IPS-20b (cell line): ENCODE results near the gene TSHR.
"Not testable (repeated sequence)": the region's sequence is repeated elsewhere in the genome, so short reads cannot be mapped to it uniquely, and the experiment has no call there.

ENCODE experiments used
- H3K27ac ChIP-seq: one replicate; pipeline ENCODE4 v1.5.1; 2013; ENCODE audit warnings: low read length
- H3K27me3 ChIP-seq: 2 replicates; pipeline ENCODE4 v1.6.1; 2013; ENCODE audit warnings: mild to moderate bottlenecking, low read length, inconsistent platforms; ENCODE audit not compliant: insufficient read depth
- H3K36me3 ChIP-seq: 2 replicates; pipeline ENCODE4 v1.6.1; 2013; ENCODE audit warnings: low read depth, mild to moderate bottlenecking, inconsistent platforms, low read length, moderate library complexity; ENCODE audit not compliant: insufficient read depth
- H3K4me1 ChIP-seq: 2 replicates; pipeline ENCODE4 v1.6.1; 2013; ENCODE audit warnings: mild to moderate bottlenecking, control low read depth, inconsistent platforms, low read length, moderate library complexity; ENCODE audit not compliant: insufficient read depth
- H3K4me3 ChIP-seq: 2 replicates; pipeline ENCODE4 v1.5.1; 2013; ENCODE audit warnings: mild to moderate bottlenecking, low read length, inconsistent platforms
- H3K9ac ChIP-seq: 2 replicates; pipeline ENCODE4 v1.6.1; 2013; ENCODE audit warnings: low read depth, mild to moderate bottlenecking, inconsistent platforms, low read length, moderate library complexity
- H3K9me3 ChIP-seq: 2 replicates; pipeline ENCODE4 v1.6.1; 2013; ENCODE audit warnings: mild to moderate bottlenecking, low read depth, low read length, inconsistent platforms; ENCODE audit not compliant: insufficient read depth

Gene TSHR

DNA sequence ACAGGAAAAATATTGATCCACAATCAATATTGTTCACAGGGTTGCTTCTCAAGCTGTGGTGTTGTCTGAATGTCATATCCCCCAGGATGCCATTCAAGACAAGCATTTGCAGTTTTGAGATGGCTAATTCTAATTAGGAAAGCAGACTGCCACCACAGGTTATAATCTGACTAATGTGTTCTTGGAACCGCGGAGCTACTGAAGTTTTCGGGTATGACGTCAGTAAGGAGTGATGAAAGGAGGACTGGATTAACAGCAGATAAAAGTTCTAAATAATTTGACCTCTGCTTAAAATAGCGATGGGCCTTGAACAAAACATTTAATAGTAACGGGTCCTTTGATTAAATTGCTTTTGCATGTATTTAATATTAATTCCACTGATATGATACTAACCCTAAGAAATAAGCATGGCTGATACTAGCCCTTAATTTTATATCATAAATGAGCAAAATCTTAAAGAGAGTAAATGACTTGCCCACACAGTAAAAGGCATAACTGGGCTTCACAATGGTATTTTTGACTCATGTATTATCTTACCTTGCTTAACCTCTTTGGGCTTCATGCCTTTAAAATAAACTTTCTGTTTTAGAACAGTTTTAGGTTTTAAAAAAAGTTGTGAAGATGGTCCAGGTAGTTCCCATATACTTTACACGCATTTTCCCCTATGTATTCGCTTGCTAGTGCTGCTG, 50.3 kb downstream of the TSHR start:
- no peaks in the 10 kb centered on the region for H3K4me1 ChIP-seq
- H3K9ac ChIP-seq: no peak overlapping the region
- no peak overlapping the region for H3K27ac ChIP-seq
- H3K9me3 ChIP-seq: no peaks in the 10 kb centered on the region
- H3K27me3 ChIP-seq: no peaks in the 10 kb centered on the region
- H3K36me3 ChIP-seq: no peaks in the 10 kb centered on the region
- H3K4me3 ChIP-seq: no peak overlapping the region

DNA sequence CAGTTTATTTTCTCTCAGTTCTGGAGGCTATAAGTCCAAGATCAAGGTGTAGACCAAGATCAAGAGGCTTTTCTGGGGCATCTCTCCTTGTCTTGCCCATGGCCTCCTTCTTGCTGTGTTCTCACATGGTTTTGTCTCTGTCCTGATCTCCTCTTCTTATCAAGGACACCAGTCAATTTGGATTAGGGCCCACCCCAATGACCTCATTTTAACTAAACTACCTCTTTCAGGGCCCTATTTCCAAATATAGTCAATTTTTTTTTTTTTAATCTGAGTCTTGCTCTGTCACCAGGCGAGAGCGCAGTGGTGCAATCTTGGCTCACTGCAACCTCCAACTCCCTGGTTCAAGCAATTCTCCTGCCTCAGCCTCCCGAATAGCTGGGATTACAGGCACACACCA, 50.8 kb downstream of the TSHR start:
- Histone ChIP-seq H3K27ac (no peak overlapping the region), H3K9me3 (no peaks in the 10 kb centered on the region), H3K4me3 (no peak overlapping the region), H3K27me3 (no peaks in the 10 kb centered on the region), H3K4me1 (no peaks in the 10 kb centered on the region), H3K36me3 (no peaks in the 10 kb centered on the region), H3K9ac (no peak overlapping the region)

DNA sequence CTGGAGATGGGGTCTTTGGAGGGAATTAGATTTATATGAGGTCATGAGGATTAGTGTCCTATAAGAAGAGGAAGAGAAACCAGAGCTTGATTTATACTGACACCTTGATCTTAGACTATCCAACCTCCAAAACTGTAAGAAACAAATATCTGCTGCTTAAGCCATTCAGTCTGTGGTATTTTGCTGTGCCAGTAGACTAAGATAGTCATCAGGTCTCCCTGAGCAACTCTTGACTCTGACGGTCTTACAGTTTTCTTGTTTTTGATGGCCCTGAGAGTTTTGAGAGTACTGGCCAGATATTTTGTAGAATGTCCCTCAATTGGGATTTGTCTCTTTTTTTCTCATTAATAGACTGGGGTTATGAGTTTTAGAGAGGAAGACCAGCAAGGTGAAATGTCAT, 51.7 kb downstream of the TSHR start:
- Histone ChIP-seq H3K4me3 (no peak overlapping the region), H3K9ac (no peak overlapping the region), H3K27ac (no peak overlapping the region), H3K36me3 (no peaks in the 10 kb centered on the region), H3K9me3 (no peaks in the 10 kb centered on the region), H3K27me3 (no peaks in the 10 kb centered on the region), H3K4me1 (no peaks in the 10 kb centered on the region)

DNA sequence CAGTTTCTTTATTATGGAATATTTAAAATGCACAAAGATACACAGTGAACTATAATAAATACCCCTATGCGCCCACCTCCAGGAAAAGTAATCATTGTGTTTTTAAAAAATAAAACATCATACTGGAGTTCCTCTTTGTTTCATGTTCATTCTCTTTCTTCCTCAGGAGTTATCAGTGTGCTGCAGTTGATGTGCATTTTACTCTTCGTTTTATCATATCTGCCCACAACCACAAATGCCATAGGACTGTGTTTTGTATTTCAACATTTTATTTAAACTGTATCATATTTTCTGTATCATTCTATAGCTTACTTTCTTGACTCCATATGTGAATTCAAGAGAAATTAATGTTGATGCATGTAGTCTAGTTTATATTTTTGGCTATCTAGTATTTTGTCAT, 53.9 kb downstream of the TSHR start:
- Histone ChIP-seq H3K9me3 (no peaks in the 10 kb centered on the region), H3K4me3 (no peak overlapping the region), H3K9ac (no peak overlapping the region), H3K27ac (no peak overlapping the region), H3K4me1 (no peaks in the 10 kb centered on the region), H3K27me3 (no peaks in the 10 kb centered on the region), H3K36me3 (no peaks in the 10 kb centered on the region)

DNA sequence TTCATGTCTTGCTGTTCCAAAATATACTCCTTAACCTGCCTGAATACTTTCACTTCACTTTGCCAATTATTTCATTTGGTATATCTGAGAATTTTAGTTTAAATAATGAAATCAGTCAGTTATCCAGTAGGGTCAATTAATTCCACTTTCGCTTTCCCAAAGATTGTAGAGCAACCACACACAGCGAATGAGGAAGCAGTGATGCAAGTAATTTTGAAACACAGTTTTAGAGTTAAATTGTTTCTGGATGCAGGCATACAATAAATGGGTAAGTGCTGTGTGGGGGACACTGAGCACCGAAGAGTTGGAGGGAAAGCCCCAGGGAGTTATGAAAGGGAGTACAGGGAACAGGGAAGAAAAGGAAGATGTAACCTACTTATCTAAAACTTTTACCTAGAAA, 62.8 kb downstream of the TSHR start:
- no peaks in the 10 kb centered on the region for H3K27me3 ChIP-seq
- H3K27ac ChIP-seq: no peak overlapping the region
- no peaks in the 10 kb centered on the region for H3K36me3 ChIP-seq
- no peaks in the 10 kb centered on the region for H3K4me1 ChIP-seq
- H3K4me3 ChIP-seq: no peak overlapping the region
- H3K9ac ChIP-seq: no peak overlapping the region
- H3K9me3 ChIP-seq: no peaks in the 10 kb centered on the region

DNA sequence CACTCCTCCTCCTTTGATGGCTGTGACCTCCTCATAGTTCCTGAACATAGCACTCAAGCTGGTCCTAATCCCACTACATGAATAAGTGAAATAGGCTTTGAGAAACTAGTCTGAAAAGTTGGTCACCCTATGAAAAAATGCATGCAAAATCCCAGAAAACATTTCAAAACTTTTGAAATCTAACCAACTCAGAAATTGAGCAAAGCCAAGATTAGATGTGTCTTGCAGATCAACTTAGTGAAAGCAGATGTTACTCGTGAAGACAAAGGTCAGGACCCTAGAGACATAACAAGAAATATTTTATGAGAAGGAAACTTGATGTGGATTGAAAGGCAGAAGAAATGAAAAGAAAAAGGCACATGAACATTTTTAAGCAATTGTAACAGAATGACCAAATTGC, 63.3 kb downstream of the TSHR start:
- Histone ChIP-seq H3K9ac (no peak overlapping the region), H3K4me3 (no peak overlapping the region), H3K36me3 (no peaks in the 10 kb centered on the region), H3K27ac (no peak overlapping the region), H3K27me3 (no peaks in the 10 kb centered on the region), H3K9me3 (no peaks in the 10 kb centered on the region), H3K4me1 (no peaks in the 10 kb centered on the region)

DNA sequence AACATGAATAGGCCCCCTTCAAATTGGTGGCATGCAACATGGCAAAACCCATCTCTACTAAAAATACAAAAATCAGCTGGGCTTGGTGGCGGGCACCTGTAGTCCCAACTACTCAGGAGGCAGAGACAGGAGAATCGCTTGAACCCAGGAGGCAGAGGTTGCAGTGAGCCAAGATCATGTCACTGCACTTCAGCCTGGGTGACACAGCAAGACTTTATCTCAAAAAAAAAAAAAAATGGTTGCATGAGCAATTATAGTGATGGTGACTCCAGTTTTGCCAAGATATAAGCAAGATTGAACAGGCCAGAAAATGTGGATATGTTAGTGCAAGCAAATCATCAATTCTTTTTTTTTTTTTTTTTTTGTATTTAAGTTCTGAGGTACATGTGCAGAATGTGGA, 63.7 kb downstream of the TSHR start:
- not testable (repeated sequence) for H3K36me3 ChIP-seq, H3K27me3 ChIP-seq, H3K9me3 ChIP-seq

DNA sequence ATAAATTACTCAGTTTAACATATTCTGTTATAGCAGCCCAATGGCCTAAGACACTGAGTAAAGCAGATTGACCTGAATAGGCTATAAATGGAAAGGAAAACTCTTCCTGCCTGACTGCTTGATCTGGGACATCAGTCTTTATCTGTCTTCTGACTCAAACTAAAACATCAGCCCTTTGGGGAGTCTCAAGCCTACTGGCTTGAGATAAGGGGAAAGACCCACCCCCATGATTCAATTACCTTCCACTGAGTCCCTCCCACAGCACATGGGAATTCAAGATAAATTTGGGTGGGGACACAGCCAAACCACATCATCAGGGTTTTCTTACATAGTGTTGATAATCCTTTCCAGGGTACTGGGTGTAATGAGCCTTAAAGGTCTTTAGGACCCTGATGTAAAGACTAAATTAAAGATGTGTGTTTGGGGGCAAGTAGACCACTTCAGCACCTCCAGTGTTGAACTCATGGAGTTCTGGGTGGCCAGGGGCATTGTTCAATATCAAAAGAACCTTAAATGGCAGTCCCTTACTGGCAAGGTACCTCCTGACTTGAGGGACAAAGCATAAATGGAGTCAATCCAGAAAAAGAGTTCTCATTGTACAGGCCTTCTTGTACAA, 67.8 kb downstream of the TSHR start:
- H3K9me3 ChIP-seq: no peaks in the 10 kb centered on the region
- no peak overlapping the region for H3K4me3 ChIP-seq
- no peaks in the 10 kb centered on the region for H3K36me3 ChIP-seq
- no peak overlapping the region for H3K9ac ChIP-seq
- no peak overlapping the region for H3K27ac ChIP-seq
- no peaks in the 10 kb centered on the region for H3K4me1 ChIP-seq
- no peaks in the 10 kb centered on the region for H3K27me3 ChIP-seq

More for the DNA sequence above, 63.7 kb downstream of the TSHR start:
- not testable (repeated sequence) for H3K4me3 ChIP-seq, H3K27ac ChIP-seq, H3K9ac ChIP-seq, H3K4me1 ChIP-seq

DNA sequence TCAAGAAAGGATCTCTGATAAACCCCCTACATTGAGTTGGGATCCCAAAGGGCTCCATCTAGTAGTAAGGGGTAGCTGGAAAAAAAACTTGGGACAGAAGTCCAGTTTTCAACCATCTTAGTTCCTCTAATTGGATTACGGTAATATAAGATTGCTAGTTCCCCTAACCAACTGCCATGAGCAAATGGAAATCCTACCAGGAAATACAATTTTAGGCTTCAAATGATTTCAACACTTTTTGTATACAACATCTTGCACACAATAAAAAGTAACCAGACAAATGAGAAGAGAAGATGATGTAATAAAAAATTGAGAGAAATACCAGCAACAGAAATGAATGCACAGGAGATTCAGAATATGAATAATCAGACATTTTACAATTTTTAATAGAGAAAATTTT, 73.0 kb downstream of the TSHR start:
- Histone ChIP-seq H3K4me1 (no peaks in the 10 kb centered on the region), H3K4me3 (no peak overlapping the region), H3K27me3 (no peaks in the 10 kb centered on the region), H3K9me3 (no peaks in the 10 kb centered on the region), H3K27ac (no peak overlapping the region), H3K9ac (no peak overlapping the region), H3K36me3 (no peaks in the 10 kb centered on the region)

DNA sequence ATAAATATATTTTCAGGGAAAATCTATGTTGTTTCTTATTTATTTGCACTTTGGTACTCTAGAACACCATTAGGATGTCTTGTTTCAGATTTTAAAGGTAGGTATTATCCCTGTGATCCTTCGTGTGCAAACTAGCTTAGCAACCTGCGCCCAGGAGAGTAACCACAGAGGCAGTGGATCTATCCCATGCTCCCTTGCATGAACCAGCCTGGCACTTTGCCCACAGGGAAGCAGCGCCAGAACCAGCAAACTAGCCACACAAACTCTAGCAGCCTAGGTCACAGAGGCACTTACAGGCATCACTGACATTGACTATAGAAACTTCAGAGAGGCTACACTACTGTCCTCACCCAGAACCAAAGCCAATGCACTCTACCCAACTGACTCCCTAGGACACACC, 76.1 kb downstream of the TSHR start:
- Histone ChIP-seq H3K36me3 (no peaks in the 10 kb centered on the region), H3K9ac (no peak overlapping the region), H3K27me3 (no peaks in the 10 kb centered on the region), H3K27ac (no peak overlapping the region), H3K4me3 (no peak overlapping the region), H3K4me1 (0 out of 2 replicates have a peak, but pooled peaks cover 2% of the 10 kb centered on the region), H3K9me3 (peaks cover 7% of the 10 kb centered on the region)

DNA sequence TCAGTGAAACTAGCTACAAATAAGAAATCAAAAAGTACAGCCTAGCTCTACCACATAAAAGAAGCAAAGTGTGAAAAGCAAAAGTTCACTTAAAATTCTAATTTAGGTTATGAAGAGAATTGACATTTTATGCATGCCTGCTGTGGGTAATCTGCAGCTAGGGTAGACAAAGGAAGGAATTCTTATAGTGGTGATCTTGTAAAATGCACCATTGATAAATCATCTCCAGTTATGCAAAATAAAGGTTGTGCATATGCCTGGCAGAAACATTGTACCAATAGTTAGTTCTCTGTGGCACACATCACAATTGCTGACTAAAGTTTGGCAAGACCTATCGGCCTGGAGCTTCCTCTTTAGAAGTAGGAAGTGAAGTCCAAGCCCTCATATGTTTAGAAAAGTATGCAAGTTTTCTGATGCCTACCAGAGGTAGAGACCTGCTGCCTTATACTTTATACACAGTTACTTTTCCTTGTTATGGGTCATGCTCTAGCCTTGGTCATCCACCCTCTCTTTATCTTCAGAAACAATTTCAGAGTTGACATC, 78.3 kb downstream of the TSHR start:
- H3K9me3 ChIP-seq: peaks cover 10% of the 10 kb centered on the region
- H3K4me3 ChIP-seq: no peak overlapping the region
- no peaks in the 10 kb centered on the region for H3K36me3 ChIP-seq
- no peak overlapping the region for H3K9ac ChIP-seq
- H3K4me1 ChIP-seq: 0 out of 2 replicates have a peak, but pooled peaks cover 2% of the 10 kb centered on the region
- H3K27ac ChIP-seq: no peak overlapping the region
- H3K27me3 ChIP-seq: no peaks in the 10 kb centered on the region

DNA sequence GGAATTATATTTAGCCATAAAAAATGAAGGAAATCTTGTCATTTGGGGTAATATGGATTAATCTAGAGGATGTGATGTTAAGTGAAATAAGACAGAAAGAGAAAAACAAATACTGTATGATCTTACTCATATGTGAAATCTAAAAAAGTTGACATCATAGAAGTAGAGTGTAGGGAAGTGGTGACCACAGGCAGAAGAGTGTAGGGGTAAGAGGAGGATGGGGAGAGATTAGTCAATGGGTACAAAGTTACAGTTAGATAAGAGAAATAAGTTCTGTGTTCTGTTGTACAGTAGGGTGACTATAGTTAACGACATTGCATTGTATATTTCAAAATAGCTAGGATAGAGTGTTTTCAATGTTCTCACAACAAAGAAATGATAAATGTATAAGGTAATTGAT, 87.0 kb downstream of the TSHR start:
- Histone ChIP-seq H3K9ac (no peak overlapping the region), H3K27ac (no peak overlapping the region), H3K27me3 (no peaks in the 10 kb centered on the region), H3K9me3 (peaks cover 5% of the 10 kb centered on the region; the same call in 1 of the 2 replicates), H3K4me1 (no peaks in the 10 kb centered on the region), H3K36me3 (no peaks in the 10 kb centered on the region), H3K4me3 (no peak overlapping the region)
